Fibroblast of lung (primary cell): Measurements from ENCODE around the gene PSG5. TPM values are rescaled to one million over a fixed set of nuclear protein-coding genes. Genes with fewer than 3 reads are reported as not detected.
"Not testable (repeated sequence)": the region's sequence is repeated elsewhere in the genome, so short reads cannot be mapped to it uniquely, and the experiment has no call there.

Experiments used
- DNase-seq, 2 donors: peaks; one replicate each; pipeline versions ENCODE4 v3.0.0 to v3.0.0-alpha.2; 2010; ENCODE audit warnings: low read depth in 2 of 2
- H2AFZ ChIP-seq: 2 replicates; pipeline ENCODE4 v1.5.1; 2012; ENCODE audit warnings: low read length, control low read depth, inconsistent platforms
- H3K27ac ChIP-seq: 2 replicates; pipeline ENCODE4 v1.5.1; 2011; ENCODE audit warnings: low read length, control low read depth; ENCODE audit not compliant: insufficient read depth
- H3K27me3 ChIP-seq: 2 replicates; pipeline ENCODE4 v1.5.1; 2011; ENCODE audit warnings: mild to moderate bottlenecking, low read length; ENCODE audit not compliant: control insufficient read depth, insufficient read depth
- H3K36me3 ChIP-seq: 2 replicates; pipeline ENCODE4 v1.5.1; 2011; ENCODE audit warnings: low read length; ENCODE audit not compliant: control insufficient read depth, insufficient read depth
- H3K4me1 ChIP-seq: 2 replicates; pipeline ENCODE4 v1.5.1; 2011; ENCODE audit warnings: low read length; ENCODE audit not compliant: control insufficient read depth, insufficient read depth; ENCODE audit errors: extremely low read depth
- H3K4me2 ChIP-seq: 2 replicates; pipeline ENCODE4 v1.5.1; 2011; ENCODE audit warnings: low read length, control low read depth; ENCODE audit not compliant: insufficient read depth; ENCODE audit errors: extremely low read depth
- H3K4me3 ChIP-seq, 4 experiments: fragments of 200-600 bp in 1 of 4; sonication (generic) in 1 of 4; replicated peaks in 1 of 4; 2 replicates each; pipeline ENCODE4 v1.5.1; 2011 to 2016; ENCODE audit warnings: low read length in 4 of 4, low read depth in 3 of 4, mild to moderate bottlenecking in 3 of 4, control low read depth in 2 of 4, inconsistent platforms in 1 of 4, mixed read lengths in 1 of 4; ENCODE audit not compliant: insufficient read depth in 1 of 4; ENCODE audit errors: control extremely low read depth in 1 of 4
- H3K79me2 ChIP-seq: 2 replicates; pipeline ENCODE4 v1.5.1; 2012; ENCODE audit warnings: mild to moderate bottlenecking, low read length, inconsistent platforms; ENCODE audit not compliant: control insufficient read depth, insufficient read depth
- H3K9ac ChIP-seq: 2 replicates; pipeline ENCODE4 v1.5.1; 2011; ENCODE audit warnings: mild to moderate bottlenecking, low read length, control low read depth; ENCODE audit not compliant: insufficient read depth
- H3K9me3 ChIP-seq: 2 replicates; pipeline ENCODE4 v1.5.1; 2012; ENCODE audit warnings: low read depth, low read length; ENCODE audit not compliant: control insufficient read depth, insufficient read depth
- H4K20me1 ChIP-seq: 2 replicates; pipeline ENCODE4 v1.5.1; 2011; ENCODE audit warnings: low read length; ENCODE audit not compliant: control insufficient read depth, insufficient read depth; ENCODE audit errors: extremely low read depth
- EZH2 ChIP-seq: IDR thresholded peaks from 2 replicates; pipeline ENCODE4 v1.5.1; 2012; ENCODE audit warnings: low read length, control low read depth, mild to moderate bottlenecking; ENCODE audit errors: missing control alignments
- polyA plus RNA-seq, 2 donors: library from polyadenylated mRNA; depleted of rRNA in 1 of 2; stranded (reverse) in 1 of 2; unstranded in 1 of 2; fragments of >200 nt; gene quantifications; 2 replicates each; pipeline ENCODE4 v1.2.1, GENCODE V29; 2011 to 2012; ENCODE audit warnings: missing spikeins in 1 of 2
- total RNA-seq: library from RNA; depleted of rRNA; stranded (reverse); fragments of >200 nt; gene quantifications from 2 replicates; pipeline ENCODE4 v1.2.1, GENCODE V29; 2014
- TF ChIP-seq, protein P1 (sequence below), 2 donors: IDR thresholded peaks in 1 of 2; conservative IDR thresholded peaks in 1 of 2; 1 replicate in 1 of 2; 2 replicates in 1 of 2; pipeline ENCODE4 v1.5.1; 2011 to 2012; ENCODE audit warnings: low read length in 2 of 2, control low read depth in 1 of 2, inconsistent platforms in 1 of 2, low read depth in 1 of 2, mild to moderate bottlenecking in 1 of 2

The PSG5 gene
- total and polyA plus RNA-seq, 2 donors (not counting 1 experiment from before 2014, with no cell fraction given) = 14.2 to 229 TPM

DNA sequence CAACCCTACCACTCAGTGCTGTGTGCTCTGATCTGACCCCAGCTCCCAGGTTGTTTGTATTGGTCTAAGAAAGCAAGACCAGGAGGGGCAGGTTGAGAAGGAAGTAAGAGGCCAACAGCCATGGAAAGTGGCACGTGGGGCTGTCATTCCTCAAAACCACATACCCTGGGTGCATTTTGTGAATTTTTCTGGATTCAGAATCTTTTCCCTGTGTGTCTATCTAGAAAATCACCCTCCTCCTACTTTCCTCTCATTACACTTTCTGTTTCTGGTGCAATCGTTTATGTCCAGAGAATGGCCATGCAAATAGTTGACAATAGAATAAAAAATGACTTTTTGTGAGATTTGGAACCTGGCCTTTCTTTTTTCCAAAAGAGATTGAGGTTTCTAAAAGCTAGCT, 24.1 kb downstream of the PSG5 start:
- not testable (repeated sequence) for H3K4me1 ChIP-seq, H3K9me3 ChIP-seq, H2AFZ ChIP-seq, H3K79me2 ChIP-seq, H3K27ac ChIP-seq, H3K4me3 ChIP-seq, H3K9ac ChIP-seq, H3K27me3 ChIP-seq, H3K36me3 ChIP-seq, H4K20me1 ChIP-seq, DNase-seq, H3K4me2 ChIP-seq

DNA sequence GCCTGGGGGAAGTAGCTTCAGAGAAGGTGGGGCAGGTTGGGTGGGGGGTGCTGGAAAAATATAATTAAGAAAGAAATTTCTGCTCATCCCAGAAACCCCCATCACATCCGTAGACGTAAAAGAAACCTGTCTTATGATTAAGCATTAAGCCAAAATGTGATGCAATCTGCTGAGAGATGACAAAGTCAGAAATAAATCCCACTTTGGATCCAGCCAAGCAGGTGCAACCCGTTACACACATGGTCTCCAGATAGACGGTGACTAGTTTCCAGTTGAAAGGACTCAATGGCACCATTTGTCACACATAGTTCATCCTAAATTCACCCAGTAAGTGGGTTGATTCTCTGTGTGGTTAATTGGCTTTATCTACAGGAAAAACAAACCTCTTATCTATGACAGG, 34.1 kb downstream of the PSG5 start:
- Histone ChIP-seq H3K4me1 (no peaks in the 10 kb centered on the region), H3K27ac (no peak overlapping the region), H4K20me1 (no peaks in the 10 kb centered on the region), H3K4me3 (no peak overlapping the region), H3K4me2 (no peak overlapping the region), H3K9ac (no peak overlapping the region), H3K36me3 (no peaks in the 10 kb centered on the region), H3K79me2 (no peaks in the 10 kb centered on the region), H3K9me3 (no peaks in the 10 kb centered on the region), H2AFZ (no peak overlapping the region), H3K27me3 (no peaks in the 10 kb centered on the region)
- TF ChIP-seq EZH2 = no peak
- TF ChIP-seq, protein P1, sequence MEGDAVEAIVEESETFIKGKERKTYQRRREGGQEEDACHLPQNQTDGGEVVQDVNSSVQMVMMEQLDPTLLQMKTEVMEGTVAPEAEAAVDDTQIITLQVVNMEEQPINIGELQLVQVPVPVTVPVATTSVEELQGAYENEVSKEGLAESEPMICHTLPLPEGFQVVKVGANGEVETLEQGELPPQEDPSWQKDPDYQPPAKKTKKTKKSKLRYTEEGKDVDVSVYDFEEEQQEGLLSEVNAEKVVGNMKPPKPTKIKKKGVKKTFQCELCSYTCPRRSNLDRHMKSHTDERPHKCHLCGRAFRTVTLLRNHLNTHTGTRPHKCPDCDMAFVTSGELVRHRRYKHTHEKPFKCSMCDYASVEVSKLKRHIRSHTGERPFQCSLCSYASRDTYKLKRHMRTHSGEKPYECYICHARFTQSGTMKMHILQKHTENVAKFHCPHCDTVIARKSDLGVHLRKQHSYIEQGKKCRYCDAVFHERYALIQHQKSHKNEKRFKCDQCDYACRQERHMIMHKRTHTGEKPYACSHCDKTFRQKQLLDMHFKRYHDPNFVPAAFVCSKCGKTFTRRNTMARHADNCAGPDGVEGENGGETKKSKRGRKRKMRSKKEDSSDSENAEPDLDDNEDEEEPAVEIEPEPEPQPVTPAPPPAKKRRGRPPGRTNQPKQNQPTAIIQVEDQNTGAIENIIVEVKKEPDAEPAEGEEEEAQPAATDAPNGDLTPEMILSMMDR (conservative IDR thresholded peaks at IDR 0.05 in 1 of 2, IDR thresholded peaks at IDR 0.05 in 1 of 2; ENCODE audit: low read depth in 1 of 2, low read length in 2 of 2) = no peak
- DNase-seq = peak in 1 of 2 donors; percentile 19

DNA sequence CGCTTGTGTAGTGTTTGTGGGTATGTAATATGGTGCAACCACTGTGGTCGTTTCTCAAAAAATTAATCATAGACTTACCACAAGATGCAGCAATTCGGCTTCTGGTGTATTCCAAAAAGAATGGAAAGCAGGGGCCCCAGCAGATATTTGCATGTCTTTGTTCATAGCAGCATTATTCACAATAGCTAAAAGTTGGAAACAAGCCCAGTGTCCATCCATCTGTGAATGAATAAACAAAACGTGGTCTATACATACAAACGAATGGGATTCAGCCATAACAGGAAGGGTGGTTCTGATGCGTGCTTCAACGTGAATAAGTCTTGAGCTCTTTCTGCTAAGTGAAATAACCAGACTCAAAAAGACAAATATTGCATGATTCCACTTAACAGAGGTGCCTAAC, 36.5 kb downstream of the PSG5 start:
- not testable (repeated sequence) for H3K4me1 ChIP-seq, H3K4me2 ChIP-seq, H3K27ac ChIP-seq, H3K4me3 ChIP-seq, H2AFZ ChIP-seq, H3K9me3 ChIP-seq, H3K27me3 ChIP-seq, H3K9ac ChIP-seq, H4K20me1 ChIP-seq, H3K79me2 ChIP-seq, H3K36me3 ChIP-seq
- peak; percentile 67 to 68 for DNase-seq

DNA sequence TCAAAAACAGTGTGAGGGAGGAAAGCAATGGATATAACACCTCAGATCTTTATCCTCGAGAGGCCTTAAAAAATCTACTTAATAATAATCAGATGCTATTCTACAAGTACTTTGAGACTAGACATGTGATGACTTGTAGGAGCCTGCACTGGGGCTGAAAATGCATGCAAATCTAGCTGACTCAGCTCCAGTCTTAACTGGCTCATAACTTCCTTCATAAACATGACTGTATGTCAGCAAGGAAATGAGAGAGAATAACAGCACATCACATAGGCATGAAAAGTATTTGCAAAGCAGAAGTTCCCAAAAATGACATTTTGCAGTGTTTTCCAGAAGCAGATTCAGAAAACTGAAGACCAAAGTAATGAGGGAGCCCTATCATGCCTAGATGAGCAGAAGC, 38.1 kb downstream of the PSG5 start:
- H3K79me2 ChIP-seq = no peaks in the 10 kb centered on the region
- H3K36me3 ChIP-seq = no peaks in the 10 kb centered on the region
- H3K4me1 ChIP-seq = no peaks in the 10 kb centered on the region
- H3K9me3 ChIP-seq = no peaks in the 10 kb centered on the region
- H3K27ac ChIP-seq = peak overlapping the region; percentile 68
- H3K4me3 ChIP-seq = no peak overlapping the region
- H3K27me3 ChIP-seq = no peaks in the 10 kb centered on the region
- no peak overlapping the region for H3K4me2 ChIP-seq
- H2AFZ ChIP-seq = no peak overlapping the region
- no peaks in the 10 kb centered on the region for H4K20me1 ChIP-seq
- peak; percentile 71 to 82 for DNase-seq
- no peak overlapping the region for H3K9ac ChIP-seq
- TF ChIP-seq, protein P1 (conservative IDR thresholded peaks at IDR 0.05 in 1 of 2, IDR thresholded peaks at IDR 0.05 in 1 of 2; ENCODE audit: low read depth in 1 of 2, low read length in 2 of 2) = no peak
- no peak for TF ChIP-seq EZH2

GRCh38 chr19:43141763-43142162, 44.6 kb downstream of the PSG5 start:
- H3K36me3 ChIP-seq, H3K4me2 ChIP-seq, H3K4me1 ChIP-seq, H3K9me3 ChIP-seq, H3K9ac ChIP-seq, H3K4me3 ChIP-seq, H3K27ac ChIP-seq, H2AFZ ChIP-seq, H3K27me3 ChIP-seq, H4K20me1 ChIP-seq, H3K79me2 ChIP-seq: not testable (repeated sequence)
- peak in 1 of 2 donors; percentile 43 for DNase-seq
